ENCODE data around the gene LRP3. TPM values are rescaled to one million over a fixed set of nuclear protein-coding genes. Genes with fewer than 3 reads are reported as not detected.

The LRP3 gene, protein sequence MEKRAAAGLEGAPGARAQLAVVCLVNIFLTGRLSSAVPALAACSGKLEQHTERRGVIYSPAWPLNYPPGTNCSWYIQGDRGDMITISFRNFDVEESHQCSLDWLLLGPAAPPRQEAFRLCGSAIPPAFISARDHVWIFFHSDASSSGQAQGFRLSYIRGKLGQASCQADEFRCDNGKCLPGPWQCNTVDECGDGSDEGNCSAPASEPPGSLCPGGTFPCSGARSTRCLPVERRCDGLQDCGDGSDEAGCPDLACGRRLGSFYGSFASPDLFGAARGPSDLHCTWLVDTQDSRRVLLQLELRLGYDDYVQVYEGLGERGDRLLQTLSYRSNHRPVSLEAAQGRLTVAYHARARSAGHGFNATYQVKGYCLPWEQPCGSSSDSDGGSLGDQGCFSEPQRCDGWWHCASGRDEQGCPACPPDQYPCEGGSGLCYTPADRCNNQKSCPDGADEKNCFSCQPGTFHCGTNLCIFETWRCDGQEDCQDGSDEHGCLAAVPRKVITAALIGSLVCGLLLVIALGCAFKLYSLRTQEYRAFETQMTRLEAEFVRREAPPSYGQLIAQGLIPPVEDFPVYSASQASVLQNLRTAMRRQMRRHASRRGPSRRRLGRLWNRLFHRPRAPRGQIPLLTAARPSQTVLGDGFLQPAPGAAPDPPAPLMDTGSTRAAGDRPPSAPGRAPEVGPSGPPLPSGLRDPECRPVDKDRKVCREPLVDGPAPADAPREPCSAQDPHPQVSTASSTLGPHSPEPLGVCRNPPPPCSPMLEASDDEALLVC
- 4.9 and 10.4 TPM in 2 replicates for total RNA-seq

DNA sequence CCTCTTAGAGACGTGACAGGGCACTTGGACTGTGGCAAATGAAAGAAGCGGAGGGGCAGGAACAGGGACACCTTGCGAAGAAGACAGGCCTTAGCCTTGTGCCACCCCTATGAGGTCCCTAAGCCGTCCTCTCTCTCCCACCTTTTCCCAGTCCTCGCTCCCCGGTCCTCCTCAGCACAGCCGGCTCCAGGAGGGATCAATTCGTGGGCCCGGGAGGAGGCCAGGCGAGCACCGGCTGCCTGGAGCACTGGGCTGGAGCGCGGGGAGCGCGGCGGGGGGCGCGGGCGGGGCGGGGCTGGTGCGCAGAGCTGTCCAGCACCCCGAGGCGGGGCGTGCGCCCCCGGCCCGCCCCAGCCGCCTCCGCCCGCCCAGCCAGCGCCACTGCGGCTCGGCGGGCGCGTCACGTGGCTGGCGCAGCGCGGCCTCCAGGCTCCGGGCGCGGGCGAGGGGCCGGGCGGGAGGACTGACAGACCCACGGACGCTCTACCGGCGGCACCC is at the start of gene LRP3:
Gene LRP3, plus strand, starts transcription at position 466 of the 498 bp plus-strand sequence. CDS start 456 bp downstream, outside the sequence.

DNA sequence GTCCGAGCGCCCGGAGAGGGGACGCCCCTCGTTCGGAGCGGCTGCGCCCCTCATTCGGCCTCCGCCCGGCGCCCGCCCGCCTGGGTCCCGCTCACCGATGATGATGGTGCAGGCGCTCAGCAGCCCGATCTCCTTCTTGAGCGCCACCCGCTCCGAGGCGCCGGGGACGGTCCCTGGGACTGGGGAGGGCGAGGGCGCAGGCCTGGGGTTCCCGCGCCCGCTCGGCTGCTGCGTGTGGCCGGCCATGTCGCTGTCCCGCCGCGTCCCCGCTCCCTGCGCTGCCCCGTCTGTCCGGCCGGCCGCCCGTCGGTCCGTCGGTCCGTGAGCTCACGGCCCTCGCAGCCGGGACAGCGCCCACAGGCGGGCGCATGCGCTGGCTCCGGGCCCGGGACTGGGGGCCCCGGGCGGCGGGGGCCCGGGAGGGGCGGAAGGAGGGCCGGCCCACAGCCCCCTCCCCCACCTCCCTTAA is 31.4 kb downstream of the LRP3 start, which contains the start of gene SLC7A10:
Gene SLC7A10, minus strand, starts transcription at position 393 of the 469 bp plus-strand sequence. Its CDS starts 147 bp downstream, at position 246.

Other genes starting within 250 kb of the LRP3 start
- 16.3 and 26.9 TPM in 2 replicates for gene CEP89, start 222.4 kb upstream of the LRP3 start, total RNA-seq
- gene FAAP24, start 222.1 kb upstream of the LRP3 start, total RNA-seq, result 2.6 and 3.3 TPM in 2 replicates
- 2.0 and 2.3 TPM in 2 replicates for gene RHPN2, start 129.4 kb upstream of the LRP3 start, total RNA-seq
- 6.2 and 7.1 TPM in 2 replicates for gene GPATCH1, start 113.1 kb upstream of the LRP3 start, total RNA-seq
- not detected in 2 replicates for gene WDR88, start 62.2 kb upstream of the LRP3 start, total RNA-seq
- gene SLC7A10, start 31.5 kb downstream of the LRP3 start, total RNA-seq, result not detected in 2 replicates
- 0.19 and 0.33 TPM in 2 replicates for gene CEBPA, start 108.2 kb downstream of the LRP3 start, total RNA-seq
- gene CEBPG, start 179.4 kb downstream of the LRP3 start, total RNA-seq, result 23.2 and 26.5 TPM in 2 replicates

Measured in vein endothelial cell (primary cell).